ENCODE data around the gene TOR2A.

The TOR2A gene

DNA sequence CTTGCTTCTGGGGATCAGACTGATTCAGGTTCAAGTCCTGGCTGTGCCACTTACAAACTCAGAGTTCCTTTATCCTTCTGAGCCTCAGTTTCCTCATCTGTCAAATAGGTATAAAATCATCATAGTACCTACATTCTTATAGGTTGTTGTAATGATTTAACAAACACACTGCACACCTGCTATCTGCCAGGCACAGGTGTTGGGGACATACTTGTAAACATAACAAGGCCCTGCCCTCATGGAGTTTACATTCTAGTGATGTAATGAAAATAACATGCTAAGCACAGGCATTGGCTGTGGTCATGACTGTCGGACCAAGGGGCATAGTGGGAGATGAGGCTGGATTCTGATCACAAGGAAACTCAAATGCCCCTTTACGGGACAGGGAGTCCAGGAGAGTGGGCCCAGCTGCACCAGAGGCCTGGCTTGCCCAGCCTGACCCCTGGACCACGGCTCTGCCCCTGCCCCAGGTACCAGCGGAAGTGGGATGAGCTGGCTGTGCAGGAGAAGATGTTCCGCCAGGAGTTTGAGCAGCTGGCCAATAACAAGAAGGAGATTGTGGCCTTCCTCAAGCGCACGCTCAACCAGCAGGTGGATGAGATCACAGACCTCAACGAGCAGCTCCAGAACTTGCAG, 26.0 kb downstream of the TOR2A start:
- Histone ChIP-seq H3K36me3 (ENCODE audit: insufficient read depth, low read length) (no peaks in the 10 kb centered on the region), H3K79me2 (ENCODE audit: insufficient read depth, low read length) (no peaks in the 10 kb centered on the region), H3K4me2 (ENCODE audit: low read depth, low read length, poor library complexity, severe bottlenecking) (no peak overlapping the region), H3K9me3 (ENCODE audit: insufficient read depth, low read depth, low read length) (no peaks in the 10 kb centered on the region), H3K9ac (ENCODE audit: low read depth, low read length, poor library complexity, severe bottlenecking) (no peak overlapping the region), H3K9me2 (replicated peaks; ENCODE audit: low read depth, low read length) (no peaks in the 10 kb centered on the region), H3K4me1 (ENCODE audit: insufficient read depth, low read length, poor library complexity, severe bottlenecking) (peaks cover 26% of the 10 kb centered on the region), H2AFZ (ENCODE audit: low read length) (no peak overlapping the region), H3K4me3 (ENCODE audit: low read length, poor library complexity, severe bottlenecking) (no peak overlapping the region), H4K20me1 (ENCODE audit: insufficient read depth, low read length, poor library complexity, severe bottlenecking) (no peaks in the 10 kb centered on the region), H3K27me3 (ENCODE audit: insufficient read depth, low read length, poor library complexity, severe bottlenecking) (no peaks in the 10 kb centered on the region), H3F3A (ENCODE audit: low read depth) (no peaks in the 10 kb centered on the region)
- no peak for TF ChIP-seq EZH2phosphoT487 (IDR thresholded peaks at IDR 0.05; ENCODE audit: borderline replicate concordance)
- TF ChIP-seq, protein P1, sequence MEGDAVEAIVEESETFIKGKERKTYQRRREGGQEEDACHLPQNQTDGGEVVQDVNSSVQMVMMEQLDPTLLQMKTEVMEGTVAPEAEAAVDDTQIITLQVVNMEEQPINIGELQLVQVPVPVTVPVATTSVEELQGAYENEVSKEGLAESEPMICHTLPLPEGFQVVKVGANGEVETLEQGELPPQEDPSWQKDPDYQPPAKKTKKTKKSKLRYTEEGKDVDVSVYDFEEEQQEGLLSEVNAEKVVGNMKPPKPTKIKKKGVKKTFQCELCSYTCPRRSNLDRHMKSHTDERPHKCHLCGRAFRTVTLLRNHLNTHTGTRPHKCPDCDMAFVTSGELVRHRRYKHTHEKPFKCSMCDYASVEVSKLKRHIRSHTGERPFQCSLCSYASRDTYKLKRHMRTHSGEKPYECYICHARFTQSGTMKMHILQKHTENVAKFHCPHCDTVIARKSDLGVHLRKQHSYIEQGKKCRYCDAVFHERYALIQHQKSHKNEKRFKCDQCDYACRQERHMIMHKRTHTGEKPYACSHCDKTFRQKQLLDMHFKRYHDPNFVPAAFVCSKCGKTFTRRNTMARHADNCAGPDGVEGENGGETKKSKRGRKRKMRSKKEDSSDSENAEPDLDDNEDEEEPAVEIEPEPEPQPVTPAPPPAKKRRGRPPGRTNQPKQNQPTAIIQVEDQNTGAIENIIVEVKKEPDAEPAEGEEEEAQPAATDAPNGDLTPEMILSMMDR (conservative IDR thresholded peaks at IDR 0.05; ENCODE audit: low read length) = no peak

DNA sequence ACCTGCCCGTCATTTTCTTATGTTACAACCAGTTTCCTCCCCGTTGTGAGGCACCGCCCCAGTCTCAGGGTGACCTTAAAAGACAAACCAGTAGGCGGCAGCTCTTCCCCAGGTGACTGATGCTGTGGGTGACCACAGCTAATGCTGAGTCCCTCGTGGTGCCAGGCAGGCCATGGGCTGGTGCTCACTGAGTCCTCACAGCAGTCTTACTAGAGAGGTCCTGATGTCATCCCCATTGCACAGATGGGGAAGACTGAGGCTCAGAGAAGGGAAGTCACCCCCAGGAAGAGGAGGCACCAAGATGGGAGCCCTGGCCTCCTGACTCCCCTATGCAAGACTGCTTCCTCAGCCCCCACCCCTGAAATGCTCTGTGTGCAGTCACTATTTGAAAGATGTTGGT, 27.3 kb downstream of the TOR2A start:
- no peaks in the 10 kb centered on the region for H3K27me3 ChIP-seq (ENCODE audit: insufficient read depth, low read length, poor library complexity, severe bottlenecking)
- H2AFZ ChIP-seq (ENCODE audit: low read length) = no peak overlapping the region
- no peaks in the 10 kb centered on the region for H3K9me3 ChIP-seq (ENCODE audit: insufficient read depth, low read depth, low read length)
- no peak overlapping the region for H3K4me2 ChIP-seq (ENCODE audit: low read depth, low read length, poor library complexity, severe bottlenecking)
- H3F3A ChIP-seq (ENCODE audit: low read depth) = no peaks in the 10 kb centered on the region
- no peak overlapping the region for H3K4me3 ChIP-seq (ENCODE audit: low read length, poor library complexity, severe bottlenecking)
- H4K20me1 ChIP-seq (ENCODE audit: insufficient read depth, low read length, poor library complexity, severe bottlenecking) = no peaks in the 10 kb centered on the region
- peaks cover 26% of the 10 kb centered on the region for H3K4me1 ChIP-seq (ENCODE audit: insufficient read depth, low read length, poor library complexity, severe bottlenecking)
- H3K79me2 ChIP-seq (ENCODE audit: insufficient read depth, low read length) = no peaks in the 10 kb centered on the region
- no peaks in the 10 kb centered on the region for H3K36me3 ChIP-seq (ENCODE audit: insufficient read depth, low read length)
- H3K9me2 ChIP-seq (replicated peaks; ENCODE audit: low read depth, low read length) = no peaks in the 10 kb centered on the region
- no peak overlapping the region for H3K9ac ChIP-seq (ENCODE audit: low read depth, low read length, poor library complexity, severe bottlenecking)
- TF ChIP-seq EZH2phosphoT487 (IDR thresholded peaks at IDR 0.05; ENCODE audit: borderline replicate concordance) = no peak
- TF ChIP-seq, protein P1 (conservative IDR thresholded peaks at IDR 0.05; ENCODE audit: low read length) = peak; percentile 35

DNA sequence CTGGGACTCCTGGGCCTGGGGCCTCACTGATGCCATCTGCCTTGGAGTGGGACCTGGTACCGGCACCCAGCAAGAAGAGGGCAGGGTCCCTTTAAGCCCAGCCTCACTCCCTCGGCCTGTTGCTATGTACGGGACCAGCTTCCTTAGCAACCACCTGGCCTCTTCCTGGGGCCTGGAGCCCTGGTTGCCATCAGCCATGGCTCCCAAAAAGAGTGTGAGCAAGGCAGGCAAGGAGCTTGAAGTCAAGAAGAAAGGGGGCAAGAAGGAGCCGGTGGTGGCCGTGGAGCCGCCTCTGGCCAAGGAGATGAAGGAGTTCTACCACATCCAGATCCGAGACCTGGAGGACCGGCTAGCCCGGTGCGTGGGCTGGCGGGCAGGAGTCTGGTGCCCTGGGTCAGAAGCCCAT, 28.3 kb downstream of the TOR2A start, which contains the start of gene CFAP157:
CFAP157 (plus strand) TSS at position 153 of the 406 bp plus-strand sequence; CDS start at position 197, 44 bp downstream.
- H3K9me3 ChIP-seq (ENCODE audit: insufficient read depth, low read depth, low read length) = no peaks in the 10 kb centered on the region
- H3F3A ChIP-seq (ENCODE audit: low read depth) = no peaks in the 10 kb centered on the region
- H3K4me3 ChIP-seq (ENCODE audit: low read length, poor library complexity, severe bottlenecking) = no peak within 1 kb of the TSS
- no peak within 1 kb of the TSS for H2AFZ ChIP-seq (ENCODE audit: low read length)
- no peaks in the 10 kb centered on the region for H3K27me3 ChIP-seq (ENCODE audit: insufficient read depth, low read length, poor library complexity, severe bottlenecking)
- no peaks in the 10 kb centered on the region for H4K20me1 ChIP-seq (ENCODE audit: insufficient read depth, low read length, poor library complexity, severe bottlenecking)
- H3K79me2 ChIP-seq (ENCODE audit: insufficient read depth, low read length) = no peaks in the 10 kb centered on the region
- no peaks in the 10 kb centered on the region for H3K36me3 ChIP-seq (ENCODE audit: insufficient read depth, low read length)
- no peak within 1 kb of the TSS for H3K4me2 ChIP-seq (ENCODE audit: low read depth, low read length, poor library complexity, severe bottlenecking)
- H3K9ac ChIP-seq (ENCODE audit: low read depth, low read length, poor library complexity, severe bottlenecking) = no peak within 1 kb of the TSS
- TF ChIP-seq, protein P1 (conservative IDR thresholded peaks at IDR 0.05; ENCODE audit: low read length) = no peak
- TF ChIP-seq EZH2phosphoT487 (IDR thresholded peaks at IDR 0.05; ENCODE audit: borderline replicate concordance) = no peak
- H3K9me2 ChIP-seq (replicated peaks; ENCODE audit: low read depth, low read length) = no peaks in the 10 kb centered on the region
- peaks cover 22% of the 10 kb centered on the region for H3K4me1 ChIP-seq (ENCODE audit: insufficient read depth, low read length, poor library complexity, severe bottlenecking)

All from Loucy (cell line).